CD4-positive, alpha-beta T cell treated with Interferon alpha-2 for 1 hour (primary cell): ENCODE data around the gene CXCL10.
"Not testable (repeated sequence)": the region's sequence is repeated elsewhere in the genome, so short reads cannot be mapped to it uniquely, and the experiment has no call there.

ENCODE experiments used
- DNase-seq, 2 donors: peaks; one replicate each; pipeline ENCODE4 v3.0.0-alpha.2; 2020 to 2022

CXCL10 gene

DNA sequence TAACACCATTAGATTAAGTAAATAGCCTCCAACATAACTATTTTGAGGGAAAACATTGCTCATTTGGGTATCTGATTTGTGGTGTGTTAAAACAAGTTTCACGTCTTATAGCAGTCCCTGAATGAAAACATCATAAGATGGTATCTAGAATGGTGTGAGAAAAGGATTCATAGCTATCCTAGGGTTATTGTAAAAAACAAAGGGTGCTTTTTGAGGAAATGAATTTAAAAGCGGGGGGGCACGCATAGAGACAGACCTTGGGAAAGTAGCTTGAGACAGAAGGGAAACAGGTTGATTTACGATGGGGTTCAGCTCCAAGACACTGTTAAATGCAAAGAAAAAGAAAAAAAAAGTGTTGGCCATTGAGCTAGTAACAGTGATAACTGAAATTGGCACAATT lies 768 bp upstream of the CXCL10 start:
- peak in 1 of 2 donors; percentile 20 for DNase-seq

DNA sequence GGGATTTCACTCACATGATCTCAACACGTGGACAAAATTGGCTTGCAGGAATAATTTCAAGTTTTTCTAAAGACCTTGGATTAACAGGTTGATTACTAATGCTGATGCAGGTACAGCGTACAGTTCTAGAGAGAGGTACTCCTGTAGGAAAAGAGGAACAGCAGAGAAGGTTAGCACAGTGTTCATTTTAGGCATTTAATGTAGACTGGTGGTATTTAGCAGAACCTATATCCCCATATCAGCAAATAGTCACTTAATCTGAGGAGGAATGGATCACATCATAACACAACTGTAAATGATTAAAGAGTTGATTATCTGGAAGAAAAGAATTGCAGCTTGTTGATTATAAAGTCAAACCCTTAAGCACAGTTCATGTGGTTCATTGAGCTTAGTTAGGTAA lies 620 bp downstream of the CXCL10 start:
- no peak for DNase-seq

DNA sequence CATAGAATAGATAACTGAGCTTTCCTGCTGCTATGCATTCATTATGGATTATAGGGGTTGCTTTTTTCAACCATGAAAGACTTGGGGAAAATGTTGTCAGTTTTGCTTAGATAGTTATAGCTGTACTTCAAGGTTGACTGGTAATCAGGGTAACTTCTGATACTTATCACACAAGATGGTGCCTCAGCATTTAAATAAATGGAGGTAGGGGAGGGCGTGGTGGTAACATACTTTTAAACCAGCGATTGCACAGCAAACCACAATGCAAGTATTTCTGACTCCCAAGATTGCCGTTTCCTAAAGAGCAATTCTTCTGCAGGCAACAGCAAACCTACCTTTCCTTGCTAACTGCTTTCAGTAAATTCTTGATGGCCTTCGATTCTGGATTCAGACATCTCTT lies 1.3 kb downstream of the CXCL10 start:
- no peak for DNase-seq

DNA sequence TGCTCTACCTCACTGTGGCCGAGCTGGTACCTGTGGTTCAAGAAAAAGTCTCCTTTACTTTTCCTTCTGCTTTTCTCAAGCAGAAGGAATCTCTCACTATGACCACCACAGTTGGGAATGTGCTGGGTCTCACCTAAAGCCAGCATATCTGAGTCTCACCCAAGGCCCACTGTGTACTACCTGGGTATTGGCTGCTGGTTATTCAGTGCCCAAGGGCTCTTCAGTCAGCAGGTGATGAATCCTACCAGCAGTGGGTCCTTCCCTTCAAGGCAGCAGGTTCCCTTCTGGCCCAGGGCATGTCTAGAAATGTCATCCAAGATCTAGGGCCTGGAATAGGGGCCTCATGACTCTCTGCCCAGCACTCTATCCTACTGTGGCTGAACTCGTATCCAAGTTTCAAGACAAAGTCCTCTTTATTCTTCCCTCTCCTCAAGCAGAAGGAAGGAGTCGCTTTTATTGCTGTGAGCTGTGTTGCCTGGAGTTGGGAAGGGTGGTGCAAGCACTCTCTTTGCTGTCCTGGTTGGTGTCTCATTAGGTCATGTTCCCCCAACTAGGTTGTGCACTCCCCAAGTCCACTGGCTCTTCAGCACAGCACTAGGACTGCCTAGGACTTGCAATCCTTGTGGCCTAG lies 6.1 kb downstream of the CXCL10 start:
- no peak for DNase-seq

DNA sequence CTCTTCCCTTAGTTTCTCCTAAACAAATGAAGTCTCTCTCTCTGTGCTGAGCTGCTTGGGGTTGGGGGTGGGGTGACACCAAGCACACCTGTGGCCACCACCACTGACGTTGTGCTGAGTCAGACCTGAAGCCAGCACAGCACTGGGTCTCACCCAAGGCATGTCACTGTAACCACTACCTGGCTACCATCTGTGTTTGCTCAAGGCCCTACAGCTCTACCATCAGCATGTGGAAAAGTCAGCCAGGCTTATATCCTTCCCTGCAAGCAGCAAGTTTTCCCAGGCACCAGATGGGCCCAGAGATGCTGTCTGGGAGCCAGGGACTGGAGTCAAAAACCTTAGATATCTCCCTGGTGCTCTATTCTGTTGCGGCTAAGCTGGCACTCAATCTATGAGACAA lies 6.9 kb downstream of the CXCL10 start:
- DNase-seq = no peak

DNA sequence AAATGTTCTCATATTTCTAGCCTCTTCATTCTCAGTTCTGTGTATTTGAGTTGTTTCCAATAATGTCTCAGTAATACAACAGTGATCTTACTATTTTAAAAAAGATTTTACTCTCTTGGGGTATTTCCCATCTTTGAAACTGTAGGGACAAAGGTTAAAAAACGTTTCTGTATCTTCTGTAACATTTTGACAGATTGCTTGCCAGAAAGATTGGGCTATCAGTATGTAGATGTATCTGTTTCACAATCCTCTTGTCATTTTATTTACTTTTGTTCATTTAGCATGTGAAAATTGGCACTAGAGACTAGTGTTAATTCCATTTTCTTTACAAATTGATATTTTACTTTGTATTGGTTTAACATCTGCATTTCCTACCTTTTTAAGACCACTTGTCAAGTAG lies 9.8 kb downstream of the CXCL10 start:
- no peak for DNase-seq

DNA sequence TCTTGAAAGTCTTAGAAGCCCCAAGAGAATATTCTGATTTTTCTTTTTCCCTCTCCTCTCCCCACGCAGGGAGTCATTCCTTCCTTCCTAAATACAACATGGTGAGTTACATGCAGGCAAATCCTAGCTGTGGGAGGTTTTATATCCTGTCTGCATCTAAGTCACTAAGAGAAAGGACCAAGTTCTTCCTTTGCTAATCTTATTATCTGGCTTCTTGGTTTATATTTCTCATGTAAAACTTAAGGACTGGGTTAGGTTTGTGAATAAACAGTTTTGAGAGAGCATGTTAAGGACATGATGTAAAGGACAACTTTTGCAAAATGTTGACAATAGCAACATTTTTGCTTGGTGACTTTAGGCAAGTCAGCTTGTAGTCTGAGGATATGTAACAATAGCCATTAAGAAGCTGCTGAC lies 10.9 kb downstream of the CXCL10 start:
- no peak for DNase-seq

DNA sequence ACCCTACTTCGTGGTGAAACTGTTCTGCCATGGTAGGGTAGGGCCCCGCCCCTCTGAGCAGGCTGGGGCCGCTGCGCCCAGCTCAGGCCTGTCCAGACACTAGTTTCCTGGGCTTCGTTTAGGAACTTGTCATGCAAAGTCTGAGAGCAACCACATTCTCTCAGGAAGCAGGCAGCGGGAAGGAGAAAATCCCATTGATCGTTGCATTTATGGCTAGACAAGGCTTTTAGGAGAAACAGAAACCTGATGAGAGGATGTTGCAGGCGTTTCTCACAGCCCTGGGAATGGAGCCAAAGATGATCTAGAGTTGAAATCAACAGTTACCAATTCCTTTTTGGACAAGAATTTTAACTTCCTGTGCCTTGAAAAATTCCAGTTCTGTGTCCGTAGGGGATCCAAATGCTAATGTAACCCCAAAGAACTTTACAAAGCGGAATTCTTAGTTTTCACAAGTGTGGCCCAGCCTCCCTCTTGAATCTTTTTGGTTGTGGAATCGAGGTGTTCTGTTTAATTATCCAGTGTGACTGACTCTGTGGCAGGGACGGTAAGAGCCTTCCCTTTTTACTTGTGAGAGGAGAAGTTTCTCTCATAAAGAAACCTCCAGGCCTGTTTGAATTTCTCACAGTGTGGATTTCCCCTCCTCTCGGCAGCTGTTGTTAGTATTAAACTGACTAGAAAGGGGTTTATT lies 11.5 kb downstream of the CXCL10 start:
- DNase-seq = no peak

DNA sequence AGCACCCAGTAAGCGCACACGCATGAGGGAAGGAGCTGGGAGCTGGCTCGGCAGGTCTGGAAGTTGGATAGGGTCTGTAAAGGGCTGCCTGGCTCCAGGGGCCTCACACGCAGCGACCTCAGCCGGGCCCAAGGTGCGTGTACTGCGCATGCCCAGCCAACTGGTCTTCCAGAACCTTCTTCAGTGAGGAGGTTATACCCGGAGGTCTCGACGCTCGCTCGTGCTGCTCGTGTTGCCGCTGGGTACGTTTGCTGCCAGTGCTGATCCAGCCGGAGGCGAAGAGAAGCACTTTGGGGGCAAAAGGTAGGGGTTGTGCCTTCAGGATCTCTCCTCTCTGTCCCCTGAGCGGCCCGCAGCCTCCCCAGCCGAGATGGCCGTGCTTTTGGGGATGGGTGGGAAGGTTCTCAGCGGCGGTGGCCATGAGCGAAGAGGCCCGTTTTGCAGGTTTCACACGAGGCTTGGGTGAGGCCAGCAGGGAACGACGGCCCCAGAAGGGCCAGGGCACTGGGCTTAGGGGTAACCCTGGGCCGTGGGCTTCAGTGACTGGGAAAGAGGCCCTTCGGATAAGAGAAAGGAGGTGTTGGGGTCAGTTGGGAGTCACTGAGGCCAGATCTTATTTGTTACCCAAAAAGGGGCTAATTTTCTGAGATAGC lies 12.2 kb downstream of the CXCL10 start:
- no peak for DNase-seq

DNA sequence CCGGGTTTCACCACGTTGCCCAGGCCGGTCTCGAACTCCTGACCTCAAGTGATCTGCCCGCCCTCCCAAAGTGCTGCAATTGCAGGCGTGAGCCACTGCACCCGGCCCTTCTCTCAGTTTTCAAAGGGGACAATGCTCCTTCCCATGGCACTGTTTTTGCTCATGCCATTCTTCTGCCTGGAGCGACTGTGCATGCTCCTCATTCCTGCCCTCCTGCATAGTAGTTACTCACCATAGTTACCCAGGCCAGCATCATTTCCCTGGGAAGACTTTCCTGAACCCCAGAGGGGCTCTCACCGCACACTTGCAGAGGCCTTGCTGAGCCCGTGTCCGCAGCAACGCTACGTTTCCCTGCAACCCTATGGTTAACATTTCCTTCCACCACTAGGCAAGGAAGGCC lies 12.7 kb downstream of the CXCL10 start:
- DNase-seq = no peak

DNA sequence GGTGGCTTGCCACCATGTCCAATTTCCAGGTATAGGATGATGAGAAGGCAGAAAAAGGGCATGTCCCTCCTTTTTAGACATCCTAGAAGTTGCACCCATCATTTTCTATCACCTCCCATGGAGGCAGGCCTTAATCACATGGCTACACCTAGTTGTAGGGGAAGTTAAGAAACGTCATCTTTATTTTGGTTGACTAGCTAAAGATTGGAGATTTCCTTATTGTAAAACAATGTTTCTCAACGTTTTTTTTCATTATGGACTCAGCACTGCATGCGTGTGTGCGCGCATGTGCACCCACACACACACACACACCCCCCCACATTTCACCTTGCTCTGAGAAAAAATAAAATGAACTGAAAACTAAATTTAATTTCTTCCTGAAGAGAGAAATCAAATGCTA lies 14.0 kb downstream of the CXCL10 start:
- no peak for DNase-seq

DNA sequence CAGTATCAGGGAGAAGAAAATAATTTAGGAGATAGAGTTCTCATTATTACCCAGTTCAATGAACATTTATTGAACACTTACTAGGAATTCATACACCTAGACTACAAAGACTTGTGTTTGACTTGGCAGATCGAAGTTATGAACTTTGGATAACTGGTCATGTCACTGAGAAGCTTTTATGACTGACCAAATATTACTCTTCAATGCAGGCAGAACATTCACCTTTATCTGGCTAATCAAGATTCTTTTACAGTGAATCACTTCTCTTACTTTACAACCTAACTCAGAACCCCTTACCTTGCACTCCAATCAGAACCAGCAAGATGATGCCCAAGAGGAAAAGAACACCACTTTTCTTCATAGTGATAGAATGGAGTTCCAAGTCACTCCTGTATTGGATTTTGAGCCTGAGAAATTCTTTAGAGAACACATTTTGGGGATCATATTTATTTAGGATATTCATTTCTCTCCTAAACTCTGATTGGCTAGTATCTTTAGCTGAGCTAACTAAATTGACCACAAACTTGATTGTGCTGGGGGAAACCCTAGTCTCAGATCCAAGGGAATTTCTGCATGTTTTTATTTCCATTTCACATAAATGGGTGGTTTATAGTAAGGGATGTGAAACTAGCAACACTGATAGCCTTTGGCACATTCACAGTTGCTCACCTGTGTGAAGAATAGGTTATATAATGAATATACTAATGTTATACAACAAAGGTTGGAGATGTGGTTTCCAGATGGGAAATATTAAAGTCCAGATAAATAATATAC lies 16.0 kb downstream of the CXCL10 start, which contains the start of gene CXCL9:
Gene CXCL9 (minus strand): TSS at position 421 of the 774 bp plus-strand sequence. CDS start 60 bp downstream, at position 361.
- DNase-seq = no peak

DNA sequence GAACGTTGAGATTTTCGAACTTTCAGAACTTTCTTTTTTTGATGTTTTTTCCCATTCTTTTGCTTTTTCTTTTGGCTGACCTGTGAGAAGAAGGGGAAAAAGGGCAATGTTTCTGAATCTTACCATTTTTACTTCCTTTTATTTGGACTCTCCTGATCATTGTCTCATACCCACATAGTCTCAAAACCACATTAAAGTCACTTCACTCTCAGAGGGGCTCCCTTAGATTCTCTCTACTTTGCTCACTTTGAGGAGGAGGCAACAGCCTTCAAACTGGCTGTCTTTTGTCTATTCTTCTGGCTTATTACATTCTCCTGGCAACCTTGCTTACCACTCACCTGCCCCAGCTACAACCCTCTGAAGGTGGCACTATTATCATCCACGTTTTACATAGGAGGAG lies 19.7 kb downstream of the CXCL10 start:
- DNase-seq = no peak

DNA sequence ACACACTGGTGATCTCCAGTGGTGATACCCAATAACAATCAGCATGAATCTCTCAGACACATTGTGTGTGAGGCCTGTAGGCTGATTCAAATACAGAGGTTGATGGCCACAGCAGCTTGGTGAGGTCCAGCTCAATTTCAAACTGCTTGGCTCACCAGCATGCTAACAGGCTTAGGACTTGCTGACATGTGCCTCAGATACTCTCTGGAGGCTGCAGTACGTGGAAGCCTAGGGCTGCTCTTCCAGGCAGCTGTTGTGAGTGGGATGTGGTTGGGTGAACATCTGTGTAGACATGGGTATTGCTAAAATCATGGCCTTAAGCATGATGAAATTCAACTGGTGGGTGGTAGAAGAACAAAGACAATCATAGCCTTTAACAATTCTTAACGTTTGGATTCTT lies 20.3 kb downstream of the CXCL10 start:
- DNase-seq = no peak

DNA sequence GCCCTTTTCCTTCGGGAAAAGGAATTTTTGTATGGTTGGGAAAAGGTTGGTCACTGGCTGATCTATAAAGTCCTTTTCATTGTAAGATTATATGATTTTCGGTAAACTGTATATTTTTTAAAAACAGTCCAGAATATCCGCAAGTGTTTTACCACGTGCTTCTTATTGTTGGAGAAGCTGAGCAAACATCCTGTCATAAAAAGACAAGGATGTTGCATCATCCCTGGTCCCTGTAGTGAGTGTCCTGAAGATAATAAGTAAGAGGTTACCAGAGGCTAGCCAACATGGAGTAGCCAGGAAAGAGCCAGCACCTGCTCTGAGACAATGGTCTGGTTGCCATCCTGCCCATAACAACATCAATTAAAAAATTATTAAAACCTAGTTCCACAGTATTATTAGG lies 21.1 kb downstream of the CXCL10 start:
- DNase-seq = no peak

DNA sequence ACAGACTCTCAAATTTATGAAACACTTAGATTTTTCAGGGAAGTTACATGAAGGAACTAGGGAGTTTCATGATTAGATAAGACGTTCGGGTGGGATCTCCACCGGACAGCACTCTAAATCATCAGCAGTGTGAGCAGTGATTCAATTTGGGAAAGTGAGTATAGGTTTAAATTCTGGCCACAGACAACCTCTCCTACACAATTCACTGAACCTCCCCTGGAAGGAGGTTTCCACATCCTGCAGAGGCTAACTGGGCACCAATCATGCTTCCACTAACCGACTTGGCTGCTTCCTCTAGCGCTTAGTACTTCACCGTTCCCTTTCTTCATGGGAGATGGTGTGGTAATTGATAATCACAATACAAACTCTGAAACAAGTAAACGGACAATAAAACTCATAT lies 21.6 kb downstream of the CXCL10 start:
- no peak for DNase-seq

DNA sequence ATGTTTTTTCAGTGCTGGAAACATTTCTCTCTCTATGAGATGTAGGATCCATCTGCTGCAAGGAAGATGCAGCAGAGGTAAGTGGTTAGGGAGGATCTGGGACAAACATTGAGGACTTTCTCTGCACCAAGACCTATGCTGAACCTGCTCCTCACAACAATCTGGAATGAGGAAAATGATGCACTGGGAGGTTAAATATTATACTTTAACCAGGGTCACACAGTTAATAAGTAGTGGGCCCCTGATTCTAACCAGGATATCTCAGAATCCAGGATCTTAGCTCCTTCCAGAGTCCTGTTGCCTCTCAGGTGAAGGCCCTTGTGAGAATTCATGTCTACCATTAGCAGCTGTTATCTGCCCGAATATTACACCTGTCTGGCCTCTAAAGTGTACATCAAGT lies 23.0 kb downstream of the CXCL10 start:
- DNase-seq = no peak

DNA sequence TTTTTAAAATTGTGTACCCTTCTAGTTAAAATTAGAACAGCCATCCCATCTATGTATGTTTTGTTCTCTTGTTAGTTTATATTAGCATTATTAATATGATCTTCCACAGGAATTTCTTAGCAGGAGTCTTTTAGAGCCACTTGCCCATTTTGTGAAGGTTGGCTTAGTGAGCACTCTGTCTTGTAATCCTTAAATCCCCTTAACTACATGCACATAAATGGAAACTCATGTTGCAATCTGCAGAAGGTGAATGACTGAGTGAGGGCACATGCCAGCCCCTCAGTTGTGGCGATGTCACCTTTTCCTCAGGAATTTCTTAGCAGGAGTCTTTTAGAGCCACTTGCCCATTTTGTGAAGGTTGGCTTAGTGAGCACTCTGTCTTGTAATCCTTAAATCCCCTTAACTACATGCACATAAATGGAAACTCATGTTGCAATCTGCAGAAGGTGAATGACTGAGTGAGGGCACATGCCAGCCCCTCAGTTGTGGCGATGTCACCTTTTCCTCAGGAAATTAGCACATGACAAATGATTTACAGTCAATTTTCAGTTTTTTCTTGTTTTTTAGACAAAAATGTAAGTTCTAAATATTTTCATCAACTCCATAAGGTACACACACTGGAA lies 24.7 kb downstream of the CXCL10 start:
- DNase-seq = not testable (repeated sequence)

DNA sequence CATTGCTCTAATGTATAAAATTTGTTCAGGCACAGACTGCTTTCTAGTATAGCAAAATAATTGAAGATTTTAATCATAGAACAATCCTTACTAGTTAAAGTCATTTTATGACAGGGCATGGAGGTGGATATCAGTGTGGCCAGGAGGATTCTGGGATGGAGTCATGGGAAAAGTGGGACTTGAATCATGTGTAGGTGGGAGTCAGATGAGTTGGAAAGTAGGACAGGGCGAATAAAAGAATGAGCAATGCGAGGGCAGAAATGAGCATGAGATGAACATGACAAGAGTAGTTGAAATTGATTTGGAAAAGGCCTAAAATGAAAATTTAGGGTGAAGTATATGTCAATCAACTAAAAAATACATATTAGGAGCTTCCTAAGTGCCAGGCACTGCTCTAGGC lies 25.4 kb downstream of the CXCL10 start:
- no peak for DNase-seq

DNA sequence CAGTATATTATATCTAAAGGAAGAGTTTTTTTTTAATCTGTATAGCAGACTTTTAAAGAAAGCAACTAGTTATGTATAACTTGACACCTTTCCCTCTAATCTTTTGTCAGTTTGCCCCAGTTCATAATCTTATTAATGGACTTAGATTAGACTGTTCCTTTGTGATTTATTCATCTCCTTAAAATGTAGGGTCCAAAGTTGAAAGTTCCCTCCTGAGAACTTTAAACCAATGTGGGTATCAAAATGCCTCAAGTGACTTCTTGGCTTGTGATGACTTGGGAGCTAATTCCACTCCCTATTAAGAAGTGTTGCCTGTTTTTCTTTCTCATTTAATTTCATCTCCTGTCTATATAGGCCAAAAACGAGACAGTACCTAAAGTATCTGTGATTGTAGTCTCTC lies 26.2 kb downstream of the CXCL10 start:
- no peak for DNase-seq

DNA sequence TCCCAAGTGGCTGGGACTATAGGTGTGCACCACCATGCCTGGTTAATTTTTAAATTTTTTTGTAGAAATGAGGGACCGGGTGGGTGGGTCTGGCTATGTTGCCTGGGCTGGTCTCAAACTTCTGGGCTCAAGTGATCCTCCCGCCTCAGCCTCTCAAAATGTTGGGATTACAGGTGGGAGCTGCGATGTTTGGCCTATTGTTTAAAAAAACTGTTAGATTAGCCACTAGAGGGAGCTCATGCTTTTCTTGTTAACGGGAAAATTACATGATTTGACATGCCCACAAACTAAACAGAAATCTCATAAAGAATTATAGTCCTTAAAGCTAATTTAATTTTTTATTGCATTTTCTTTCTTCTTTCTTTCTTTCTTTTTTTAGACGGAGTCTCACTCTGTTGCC lies 27.6 kb downstream of the CXCL10 start:
- peak in 1 of 2 donors; percentile 66 for DNase-seq

DNA sequence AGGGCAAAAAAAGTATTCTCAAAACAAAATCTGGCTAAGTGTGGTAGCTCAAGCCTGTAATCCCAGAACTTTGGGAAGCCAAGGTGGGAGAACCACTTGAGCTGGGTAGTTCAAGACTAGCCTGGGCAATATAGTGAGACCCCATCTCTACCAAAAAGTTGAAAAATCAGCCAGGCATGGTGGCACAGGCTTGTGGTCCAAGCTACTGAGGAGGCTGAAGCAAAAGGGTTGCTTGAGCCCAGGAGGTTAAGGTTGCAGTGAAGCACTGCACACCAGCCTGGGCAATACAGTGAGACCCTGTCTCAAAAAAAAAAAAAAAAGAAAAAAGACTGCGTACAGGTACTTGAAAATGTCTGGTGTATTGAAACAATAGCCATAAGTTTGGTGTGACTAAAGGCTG lies 30.8 kb downstream of the CXCL10 start:
- no peak for DNase-seq
